Measurements from ENCODE around the gene IFNAR1. TPM values are rescaled to one million over a fixed set of nuclear protein-coding genes. Genes with fewer than 3 reads are reported as not detected.
A peak's percentile ranks its signal among the peaks of the same experiment; 100 is the strongest.
"Not testable (repeated sequence)": the region's sequence is repeated elsewhere in the genome, so short reads cannot be mapped to it uniquely, and the experiment has no call there.

IFNAR1 gene
- total and polyA plus RNA-seq, 2 experiments from 2014 or later: 26.9 to 33.4 TPM

DNA sequence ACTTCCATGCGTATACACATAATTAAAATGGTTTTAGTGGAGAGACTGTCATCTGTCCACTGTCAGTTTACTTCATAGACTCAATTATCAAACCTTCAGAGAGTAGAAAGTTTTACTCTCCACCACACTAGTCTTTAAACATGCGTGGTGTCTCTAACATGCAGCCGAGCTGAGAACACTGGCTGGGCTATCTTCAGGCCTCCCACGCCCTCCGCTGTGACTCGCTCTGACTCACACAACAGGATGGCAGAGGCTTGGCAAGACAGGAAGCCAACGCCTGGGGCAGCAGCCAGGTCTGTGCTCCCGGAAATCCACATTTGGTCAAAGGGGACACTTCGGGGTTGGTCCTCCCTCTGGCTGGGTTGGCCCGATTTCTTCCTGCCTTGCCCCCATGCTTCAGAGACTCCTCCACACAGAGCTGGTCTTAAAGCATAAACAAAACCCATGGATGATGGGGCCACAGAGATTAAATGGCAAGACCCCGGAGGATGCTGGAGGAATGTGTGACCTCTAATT is 55.8 kb downstream of the IFNAR1 start:
- Histone ChIP-seq H3K4me3 (no peak overlapping the region), H3K27ac (peak overlapping the region; percentile 76), H3K79me2 (no peaks in the 10 kb centered on the region), H3K9me3 (ENCODE audit: low read depth) (no peaks in the 10 kb centered on the region), H3K4me1 (ENCODE audit: insufficient read depth) (peaks cover 8% of the 10 kb centered on the region), H3K4me2 (no peak overlapping the region), H3K36me3 (replicated peaks; ENCODE audit: insufficient read depth, low read depth) (no peaks in the 10 kb centered on the region), H3K9me2 (replicated peaks; ENCODE audit: insufficient read depth) (no peaks in the 10 kb centered on the region), H4K20me1 (ENCODE audit: insufficient read depth, poor library complexity, severe bottlenecking) (no peaks in the 10 kb centered on the region), H3K27me3 (no peaks in the 10 kb centered on the region), H2AFZ (no peak overlapping the region)
- 47% methylated on average over 11 of the region's 11 CpGs for WGBS (ENCODE audit: low lambda C conversion rate, missing lambda C conversion rate)
- peak; percentile 88 for DNase-seq (ENCODE audit: low spot score)
- TF ChIP-seq EZH2phosphoT487 (IDR thresholded peaks at IDR 0.05; ENCODE audit: low read depth, severe bottlenecking, unreplicated experiment): no peak
- no peak for TF ChIP-seq EZH2 (IDR thresholded peaks at IDR 0.05; ENCODE audit: borderline replicate concordance)
- TF ChIP-seq, protein P1, sequence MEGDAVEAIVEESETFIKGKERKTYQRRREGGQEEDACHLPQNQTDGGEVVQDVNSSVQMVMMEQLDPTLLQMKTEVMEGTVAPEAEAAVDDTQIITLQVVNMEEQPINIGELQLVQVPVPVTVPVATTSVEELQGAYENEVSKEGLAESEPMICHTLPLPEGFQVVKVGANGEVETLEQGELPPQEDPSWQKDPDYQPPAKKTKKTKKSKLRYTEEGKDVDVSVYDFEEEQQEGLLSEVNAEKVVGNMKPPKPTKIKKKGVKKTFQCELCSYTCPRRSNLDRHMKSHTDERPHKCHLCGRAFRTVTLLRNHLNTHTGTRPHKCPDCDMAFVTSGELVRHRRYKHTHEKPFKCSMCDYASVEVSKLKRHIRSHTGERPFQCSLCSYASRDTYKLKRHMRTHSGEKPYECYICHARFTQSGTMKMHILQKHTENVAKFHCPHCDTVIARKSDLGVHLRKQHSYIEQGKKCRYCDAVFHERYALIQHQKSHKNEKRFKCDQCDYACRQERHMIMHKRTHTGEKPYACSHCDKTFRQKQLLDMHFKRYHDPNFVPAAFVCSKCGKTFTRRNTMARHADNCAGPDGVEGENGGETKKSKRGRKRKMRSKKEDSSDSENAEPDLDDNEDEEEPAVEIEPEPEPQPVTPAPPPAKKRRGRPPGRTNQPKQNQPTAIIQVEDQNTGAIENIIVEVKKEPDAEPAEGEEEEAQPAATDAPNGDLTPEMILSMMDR (IDR thresholded peaks at IDR 0.05; ENCODE audit: poor library complexity): no peak

GRCh38 chr21:33381381-33381780 is 56.6 kb downstream of the IFNAR1 start:
- H3K9me3 ChIP-seq (ENCODE audit: low read depth); H3K9me2 ChIP-seq (replicated peaks; ENCODE audit: insufficient read depth); H3K27me3 ChIP-seq; H3K36me3 ChIP-seq (replicated peaks; ENCODE audit: insufficient read depth, low read depth); H3K4me3 ChIP-seq; H2AFZ ChIP-seq; H3K4me2 ChIP-seq; H3K4me1 ChIP-seq (ENCODE audit: insufficient read depth); H3K79me2 ChIP-seq; H3K27ac ChIP-seq; H4K20me1 ChIP-seq (ENCODE audit: insufficient read depth, poor library complexity, severe bottlenecking); DNase-seq (ENCODE audit: low spot score): not testable (repeated sequence)
- 99% methylated on average over 6 of the region's 6 CpGs for WGBS (ENCODE audit: low lambda C conversion rate, missing lambda C conversion rate)

- WGBS (ENCODE audit: low lambda C conversion rate, missing lambda C conversion rate): 47% methylated on average over 20 of the region's 20 CpGs
- Histone ChIP-seq H2AFZ (no peak overlapping the region), H3K4me1 (ENCODE audit: insufficient read depth) (peaks cover 8% of the 10 kb centered on the region), H4K20me1 (ENCODE audit: insufficient read depth, poor library complexity, severe bottlenecking) (no peaks in the 10 kb centered on the region), H3K27ac (peak overlapping the region; percentile 84), H3K4me2 (peak overlapping the region; percentile 38), H3K36me3 (replicated peaks; ENCODE audit: insufficient read depth, low read depth) (no peaks in the 10 kb centered on the region), H3K4me3 (no peak overlapping the region), H3K9me2 (replicated peaks; ENCODE audit: insufficient read depth) (no peaks in the 10 kb centered on the region), H3K79me2 (no peaks in the 10 kb centered on the region), H3K27me3 (no peaks in the 10 kb centered on the region), H3K9me3 (ENCODE audit: low read depth) (no peaks in the 10 kb centered on the region)
- TF ChIP-seq EZH2 (IDR thresholded peaks at IDR 0.05; ENCODE audit: borderline replicate concordance): no peak
- TF ChIP-seq EZH2phosphoT487 (IDR thresholded peaks at IDR 0.05; ENCODE audit: low read depth, severe bottlenecking, unreplicated experiment): no peak
- TF ChIP-seq, protein P1 (IDR thresholded peaks at IDR 0.05; ENCODE audit: poor library complexity): no peak
- DNase-seq (ENCODE audit: low spot score): peak; percentile 90
These were observed 58.5 kb downstream of the IFNAR1 start for GRCh38 chr21:33383056-33383888.

GRCh38 chr21:33384841-33385331 is 60.1 kb downstream of the IFNAR1 start:
- peaks cover 8% of the 10 kb centered on the region for H3K4me1 ChIP-seq (ENCODE audit: insufficient read depth)
- no peaks in the 10 kb centered on the region for H3K9me2 ChIP-seq (replicated peaks; ENCODE audit: insufficient read depth)
- no peaks in the 10 kb centered on the region for H3K27me3 ChIP-seq
- no peaks in the 10 kb centered on the region for H3K79me2 ChIP-seq
- no peaks in the 10 kb centered on the region for H4K20me1 ChIP-seq (ENCODE audit: insufficient read depth, poor library complexity, severe bottlenecking)
- no peak overlapping the region for H3K4me3 ChIP-seq
- DNase-seq (ENCODE audit: low spot score): no peak
- H2AFZ ChIP-seq: no peak overlapping the region
- H3K36me3 ChIP-seq (replicated peaks; ENCODE audit: insufficient read depth, low read depth): no peaks in the 10 kb centered on the region
- no peak for TF ChIP-seq EZH2 (IDR thresholded peaks at IDR 0.05; ENCODE audit: borderline replicate concordance)
- TF ChIP-seq EZH2phosphoT487 (IDR thresholded peaks at IDR 0.05; ENCODE audit: low read depth, severe bottlenecking, unreplicated experiment): no peak
- TF ChIP-seq, protein P1 (IDR thresholded peaks at IDR 0.05; ENCODE audit: poor library complexity): no peak
- no peak overlapping the region for H3K4me2 ChIP-seq
- WGBS (ENCODE audit: low lambda C conversion rate, missing lambda C conversion rate): 92% methylated on average over 17 of the region's 17 CpGs
- no peak overlapping the region for H3K27ac ChIP-seq
- H3K9me3 ChIP-seq (ENCODE audit: low read depth): no peaks in the 10 kb centered on the region

All from hepatocyte (in vitro differentiated cells).